Skeletal muscle satellite cell (primary cell): Measurements from ENCODE around the gene RPUSD3.
"Not testable (repeated sequence)": the region's sequence is repeated elsewhere in the genome, so short reads cannot be mapped to it uniquely, and the experiment has no call there.

Source experiments
- H3K27me3 ChIP-seq: 2 replicates; pipeline ENCODE4 v1.7.0; 2013; ENCODE audit warnings: low read length; ENCODE audit not compliant: control insufficient read depth, insufficient read depth
- H3K36me3 ChIP-seq: 2 replicates; pipeline ENCODE4 v1.7.0; 2013; ENCODE audit warnings: mild to moderate bottlenecking, control low read depth, low read length; ENCODE audit not compliant: insufficient read depth
- H3K4me1 ChIP-seq: 2 replicates; pipeline ENCODE4 v1.7.0; 2013; ENCODE audit warnings: low read length; ENCODE audit not compliant: control insufficient read depth, insufficient read depth
- H3K4me2 ChIP-seq: 2 replicates; pipeline ENCODE4 v1.7.0; 2013; ENCODE audit warnings: mild to moderate bottlenecking, low read length
- H3K4me3 ChIP-seq: 2 replicates; pipeline ENCODE4 v1.7.0; 2013; ENCODE audit warnings: low read length
- H3K9ac ChIP-seq: 2 replicates; pipeline ENCODE4 v1.7.0; 2013; ENCODE audit warnings: mild to moderate bottlenecking, low read depth, low read length, moderate library complexity
- H3K9me3 ChIP-seq: replicated peaks from 2 replicates; pipeline ENCODE4 v1.7.0; 2013; ENCODE audit warnings: mild to moderate bottlenecking, control low read depth, low read length

Gene RPUSD3

DNA sequence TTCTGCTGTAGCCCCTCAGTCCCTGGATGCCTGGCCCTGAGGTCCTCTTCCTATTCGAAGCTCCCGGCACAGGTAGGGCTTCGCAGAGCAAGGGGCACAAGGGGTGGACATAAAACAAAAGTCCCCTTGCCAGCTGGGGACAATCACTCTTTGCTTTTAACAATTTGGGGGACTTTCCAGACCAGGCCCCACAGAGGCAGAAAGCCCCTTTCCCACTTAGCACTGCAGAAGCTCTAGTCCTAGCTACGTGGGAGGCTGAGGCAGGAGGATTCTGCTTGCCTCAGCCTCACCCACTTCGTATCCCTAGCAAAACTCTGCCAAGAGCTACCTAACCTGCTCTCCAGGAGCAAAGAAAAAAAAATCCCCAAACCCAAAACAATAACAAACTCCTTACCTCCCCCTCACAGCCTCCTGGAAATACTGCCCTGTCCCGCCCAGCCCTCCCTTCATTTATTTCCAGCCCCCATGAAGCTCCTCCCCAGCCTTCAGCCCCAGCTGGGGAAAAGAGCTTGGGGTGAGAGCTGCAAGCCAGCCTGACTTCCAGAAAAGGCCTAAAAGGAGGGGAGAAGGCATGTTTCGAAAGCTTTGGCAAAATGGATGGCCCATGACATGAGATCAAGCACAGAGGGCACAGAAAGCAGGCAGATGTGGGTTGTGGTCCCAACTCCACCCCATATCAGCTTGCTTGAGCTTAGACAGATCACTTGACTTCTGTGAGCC is 36.2 kb upstream of the RPUSD3 start, which contains the start of gene CIDEC:
TSS of gene CIDEC (minus strand) at position 424 of the 720 bp plus-strand sequence. CDS start 1,767 bp downstream, outside the sequence.
- no peaks in the 10 kb centered on the region for H3K9me3 ChIP-seq
- H3K4me1 ChIP-seq = peaks cover 29% of the 10 kb centered on the region
- H3K4me2 ChIP-seq = no peak within 1 kb of the TSS
- H3K27me3 ChIP-seq = no peaks in the 10 kb centered on the region
- H3K36me3 ChIP-seq = no peaks in the 10 kb centered on the region
- no peak within 1 kb of the TSS for H3K4me3 ChIP-seq
- H3K9ac ChIP-seq = no peak within 1 kb of the TSS

DNA sequence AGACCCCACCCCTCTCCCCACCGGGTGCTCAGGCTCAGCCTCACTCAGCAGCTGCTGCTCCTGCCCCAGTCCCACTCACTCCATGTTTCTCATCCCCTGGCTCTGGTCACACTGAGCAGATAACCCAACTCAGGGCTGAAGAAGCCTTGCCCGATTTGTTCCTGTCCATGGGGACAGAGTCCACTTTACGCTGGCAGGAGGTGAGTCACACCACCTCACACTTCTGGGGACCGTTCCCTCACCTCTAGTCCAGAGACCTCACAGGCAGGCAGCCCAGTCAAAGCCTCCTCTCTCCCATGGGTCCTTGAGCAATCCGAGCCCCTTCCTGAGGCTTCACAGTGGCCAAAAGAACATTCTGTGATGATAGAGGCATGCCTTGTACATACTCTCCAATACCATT is 34.9 kb upstream of the RPUSD3 start:
- H3K4me3 ChIP-seq = no peak overlapping the region
- H3K36me3 ChIP-seq = no peaks in the 10 kb centered on the region
- H3K27me3 ChIP-seq = no peaks in the 10 kb centered on the region
- no peak overlapping the region for H3K9ac ChIP-seq
- H3K4me1 ChIP-seq = peaks cover 17% of the 10 kb centered on the region
- H3K4me2 ChIP-seq = no peak overlapping the region
- no peaks in the 10 kb centered on the region for H3K9me3 ChIP-seq

- Histone ChIP-seq H3K36me3 (no peaks in the 10 kb centered on the region), H3K9ac (no peak overlapping the region), H3K4me3 (no peak overlapping the region), H3K9me3 (no peaks in the 10 kb centered on the region), H3K27me3 (no peaks in the 10 kb centered on the region), H3K4me2 (no peak overlapping the region), H3K4me1 (peaks cover 14% of the 10 kb centered on the region)
These were observed 33.2 kb upstream of the RPUSD3 start for GRCh38 chr3:9876991-9877390.

GRCh38 chr3:9876255-9876654 is 32.4 kb upstream of the RPUSD3 start:
- not testable (repeated sequence) for H3K4me3 ChIP-seq, H3K27me3 ChIP-seq, H3K9ac ChIP-seq, H3K36me3 ChIP-seq, H3K4me2 ChIP-seq, H3K9me3 ChIP-seq
- H3K4me1 ChIP-seq = peaks cover 21% of the 10 kb centered on the region

GRCh38 chr3:9875448-9875847 is 31.6 kb upstream of the RPUSD3 start:
- H3K36me3 ChIP-seq = no peaks in the 10 kb centered on the region
- H3K9me3 ChIP-seq = no peaks in the 10 kb centered on the region
- H3K4me1 ChIP-seq = peaks cover 26% of the 10 kb centered on the region
- H3K27me3 ChIP-seq = no peaks in the 10 kb centered on the region
- no peak overlapping the region for H3K4me2 ChIP-seq
- no peak overlapping the region for H3K9ac ChIP-seq
- H3K4me3 ChIP-seq = no peak overlapping the region

- H3K4me2 ChIP-seq, H3K4me3 ChIP-seq, H3K9ac ChIP-seq, H3K9me3 ChIP-seq, H3K36me3 ChIP-seq, H3K27me3 ChIP-seq: not testable (repeated sequence)
- H3K4me1 ChIP-seq = peaks cover 25% of the 10 kb centered on the region
These were observed 28.3 kb upstream of the RPUSD3 start for GRCh38 chr3:9872067-9872466.

- Histone ChIP-seq H3K4me3 (no peak overlapping the region), H3K27me3 (no peaks in the 10 kb centered on the region), H3K36me3 (no peaks in the 10 kb centered on the region), H3K4me2 (no peak overlapping the region), H3K9ac (no peak overlapping the region), H3K4me1 (peaks cover 36% of the 10 kb centered on the region), H3K9me3 (no peaks in the 10 kb centered on the region)
These were observed 27.2 kb upstream of the RPUSD3 start for GRCh38 chr3:9870978-9871377.

- H3K27me3 ChIP-seq = no peaks in the 10 kb centered on the region
- H3K9me3 ChIP-seq = no peaks in the 10 kb centered on the region
- no peak overlapping the region for H3K4me3 ChIP-seq
- peaks cover 30% of the 10 kb centered on the region for H3K4me1 ChIP-seq
- H3K9ac ChIP-seq = no peak overlapping the region
- H3K4me2 ChIP-seq = no peak overlapping the region
- no peaks in the 10 kb centered on the region for H3K36me3 ChIP-seq
These were observed 26.1 kb upstream of the RPUSD3 start for GRCh38 chr3:9869955-9870354.

DNA sequence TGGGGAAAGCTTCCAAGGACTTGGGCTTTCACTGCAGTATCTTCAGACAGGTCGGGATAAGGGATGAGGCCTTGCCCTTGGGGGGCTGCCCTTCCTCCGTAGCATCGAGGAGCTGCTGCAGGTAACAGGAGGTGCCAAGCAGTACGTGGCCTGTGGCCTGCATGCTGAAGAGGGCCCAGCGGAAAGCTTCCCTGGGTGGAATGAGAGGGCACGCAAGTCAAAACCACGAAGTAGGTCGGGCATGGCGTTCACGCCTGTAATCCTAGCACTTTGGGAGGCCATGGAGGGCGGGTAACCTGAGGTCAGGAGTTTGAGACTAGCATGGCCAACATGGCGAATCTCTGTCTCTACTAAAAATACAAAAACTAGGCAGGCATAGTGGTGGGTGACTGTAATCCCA is 23.3 kb upstream of the RPUSD3 start:
- Histone ChIP-seq H3K4me1 (peaks cover 52% of the 10 kb centered on the region), H3K9ac (no peak overlapping the region), H3K4me3 (no peak overlapping the region), H3K27me3 (no peaks in the 10 kb centered on the region), H3K4me2 (no peak overlapping the region), H3K9me3 (no peaks in the 10 kb centered on the region), H3K36me3 (no peaks in the 10 kb centered on the region)

DNA sequence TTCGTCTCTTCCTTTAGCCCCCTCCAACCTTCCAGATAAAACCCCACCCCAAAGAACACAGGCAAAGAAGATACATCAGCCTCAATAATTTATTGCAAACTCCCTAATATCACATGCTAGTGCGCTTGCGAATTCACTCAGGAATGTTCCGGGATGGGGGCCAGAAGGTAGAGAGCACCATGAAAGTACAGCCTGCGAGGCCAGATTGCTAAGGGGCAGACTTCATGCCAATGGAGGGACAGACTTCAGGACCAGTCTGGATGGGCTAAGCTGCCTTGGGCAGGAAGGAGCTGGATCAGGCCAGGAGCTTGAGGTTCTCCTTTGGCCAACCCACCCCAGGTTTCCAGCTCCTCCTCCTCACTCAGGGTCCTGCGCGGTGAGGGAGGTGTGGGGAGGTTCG is 22.8 kb upstream of the RPUSD3 start:
- Histone ChIP-seq H3K27me3 (no peaks in the 10 kb centered on the region), H3K4me1 (peaks cover 48% of the 10 kb centered on the region), H3K36me3 (no peaks in the 10 kb centered on the region), H3K9me3 (no peaks in the 10 kb centered on the region), H3K4me3 (no peak overlapping the region), H3K9ac (no peak overlapping the region), H3K4me2 (no peak overlapping the region)

DNA sequence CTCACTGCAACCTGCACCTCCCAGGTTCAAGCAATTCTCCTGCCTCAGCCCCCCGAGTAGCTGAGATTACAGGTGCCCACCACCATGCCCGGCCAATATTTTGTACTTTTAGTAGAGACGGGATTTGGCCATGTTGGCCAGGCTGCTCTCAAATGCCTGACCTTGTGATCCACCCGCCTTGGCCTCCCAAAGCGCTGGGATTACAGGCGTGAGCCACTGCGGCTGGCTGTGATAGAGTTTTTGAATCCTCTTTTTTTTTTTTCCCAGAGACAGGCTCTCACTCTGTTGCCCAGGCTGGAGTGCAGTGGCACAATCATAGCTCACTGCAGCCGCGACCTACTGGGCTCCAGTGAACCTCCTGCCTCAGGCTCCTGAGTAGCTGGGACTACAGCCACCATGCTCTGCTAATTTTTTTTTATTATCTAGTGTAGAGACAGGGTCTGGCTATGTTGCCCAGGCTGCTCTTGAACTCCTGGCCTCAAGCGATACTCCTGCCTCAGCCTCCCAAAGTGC is 21.4 kb upstream of the RPUSD3 start:
- H3K9me3 ChIP-seq, H3K36me3 ChIP-seq, H3K9ac ChIP-seq, H3K4me2 ChIP-seq, H3K4me3 ChIP-seq, H3K27me3 ChIP-seq: not testable (repeated sequence)
- peaks cover 37% of the 10 kb centered on the region for H3K4me1 ChIP-seq
